Endodermal cell (in vitro differentiated cells): ENCODE measurements around the gene NEDD8. TPM values are rescaled to one million over a fixed set of nuclear protein-coding genes. Genes with fewer than 3 reads are reported as not detected.

Experiments used
- DNase-seq: peaks from one replicate; pipeline ENCODE4 v3.0.0-alpha.2; 2017
- H3K27ac ChIP-seq: 2 replicates; pipeline ENCODE4 v1.5.1; 2013; ENCODE audit warnings: mild to moderate bottlenecking, low read depth, low read length, moderate library complexity
- H3K27me3 ChIP-seq: 2 replicates; pipeline ENCODE4 v1.6.1; 2013; ENCODE audit warnings: mild to moderate bottlenecking, low read length, moderate library complexity; ENCODE audit not compliant: insufficient read depth, control insufficient read depth, poor library complexity, severe bottlenecking
- H3K36me3 ChIP-seq: 2 replicates; pipeline ENCODE4 v1.7.0; 2013; ENCODE audit warnings: mild to moderate bottlenecking, low read length, moderate library complexity; ENCODE audit not compliant: control insufficient read depth, insufficient read depth
- H3K4me1 ChIP-seq: one replicate; pipeline ENCODE4 v1.7.0; 2013; ENCODE audit warnings: low read length; ENCODE audit not compliant: control insufficient read depth, insufficient read depth
- H3K4me3 ChIP-seq: 2 replicates; pipeline ENCODE4 v1.5.1; 2013; ENCODE audit warnings: mild to moderate bottlenecking, low read length, moderate library complexity
- H3K9ac ChIP-seq: 2 replicates; pipeline ENCODE4 v1.6.1; 2013; ENCODE audit warnings: mild to moderate bottlenecking, low read length, moderate library complexity; ENCODE audit not compliant: poor library complexity, severe bottlenecking; ENCODE audit errors: extremely low read depth
- H3K9me3 ChIP-seq: 2 replicates; pipeline ENCODE4 v1.6.1; 2013; ENCODE audit warnings: mild to moderate bottlenecking, low read length, moderate library complexity; ENCODE audit not compliant: control insufficient read depth
- H3K27ac Mint-ChIP-seq: 2 replicates; pipeline ENCODE4 v1.8.0; 2020; ENCODE audit warnings: mixed read lengths
- H3K27me3 Mint-ChIP-seq: 2 replicates; pipeline ENCODE4 v1.8.0; 2021; ENCODE audit warnings: mild to moderate bottlenecking, mixed read lengths; ENCODE audit not compliant: insufficient read depth
- H3K36me3 Mint-ChIP-seq: 2 replicates; pipeline ENCODE4 v1.8.0; 2020; ENCODE audit warnings: low read depth, mixed read lengths
- H3K4me1 Mint-ChIP-seq: 2 replicates; pipeline ENCODE4 v1.8.0; 2020; ENCODE audit warnings: mixed read lengths
- H3K4me3 Mint-ChIP-seq: 2 replicates; pipeline ENCODE4 v1.8.0; 2020; ENCODE audit warnings: mild to moderate bottlenecking, moderate library complexity, mixed read lengths
- H3K9me3 Mint-ChIP-seq: 2 replicates; pipeline ENCODE4 v1.8.0; 2020; ENCODE audit warnings: mild to moderate bottlenecking, mixed read lengths
- CTCF ChIP-seq: fragments of 200-600 bp; sonication (generic); conservative IDR thresholded peaks from 2 replicates; pipeline ENCODE4 v1.5.0; 2021; ENCODE audit warnings: antibody characterized with exemption, mild to moderate bottlenecking
- WGBS, 2 experiments: methylation state at CpG; one replicate each; pipeline versions ENCODE4 v1.1.5 to v1.1.7; 2013; ENCODE audit warnings: missing lambda C conversion rate in 2 of 2, mixed read lengths in 1 of 2; ENCODE audit not compliant: insufficient coverage in 1 of 2, insufficient read length in 1 of 2; 5-methylcytosine and 5-hydroxymethylcytosine counted together
- total RNA-seq, 2 donors: library from RNA; stranded (reverse); fragmentation: NEBNext Ultra II Directional in 1 of 2; extraction: Animal tissue kit (Norgen Biotek cat#: 25700) in 1 of 2; gene quantifications; 2 replicates in 1 of 2; 3 replicates in 1 of 2; pipeline ENCODE4 v1.2.1, GENCODE V29; 2021

NEDD8 gene
- total RNA-seq, 2 donors from 2014 or later, result 210 to 267 TPM

GRCh38 chr14:24238527-24239037 lies 6.4 kb upstream of the NEDD8 start:
- H3K9ac ChIP-seq, result no peak overlapping the region
- peaks cover 3% of the 10 kb centered on the region for H3K4me1 ChIP-seq
- Mint-ChIP-seq H3K36me3 (peaks cover 53% of the 10 kb centered on the region), H3K4me1 (peaks cover 2% of the 10 kb centered on the region), H3K27ac (peak overlapping the region; percentile 10), H3K9me3 (no peaks in the 10 kb centered on the region), H3K27me3 (no peaks in the 10 kb centered on the region), H3K4me3 (no peak overlapping the region)
- peaks cover 59% of the 10 kb centered on the region for H3K36me3 ChIP-seq
- DNase-seq, result peak; percentile 4
- no peak overlapping the region for H3K4me3 ChIP-seq
- no peaks in the 10 kb centered on the region for H3K9me3 ChIP-seq
- H3K27ac ChIP-seq, result no peak overlapping the region
- no peak for TF ChIP-seq CTCF
- 94 to 100% methylated on average over 5 of the region's 5 CpGs for WGBS, 2 experiments
- H3K27me3 ChIP-seq, result no peaks in the 10 kb centered on the region

GRCh38 chr14:24238123-24238522 lies 6.0 kb upstream of the NEDD8 start:
- no peak overlapping the region for H3K27ac ChIP-seq

GRCh38 chr14:24237463-24237955 lies 5.3 kb upstream of the NEDD8 start:
- no peak overlapping the region for H3K9ac ChIP-seq
- no peak for TF ChIP-seq CTCF
- H3K27ac Mint-ChIP-seq, result no peak overlapping the region
- H3K27me3 ChIP-seq, result no peaks in the 10 kb centered on the region
- DNase-seq, result peak; percentile 13
- H3K36me3 ChIP-seq, result peaks cover 59% of the 10 kb centered on the region
- H3K4me1 ChIP-seq, result peaks cover 8% of the 10 kb centered on the region
- no peak overlapping the region for H3K4me3 ChIP-seq
- peaks cover 11% of the 10 kb centered on the region for H3K4me1 Mint-ChIP-seq
- H3K27ac ChIP-seq, result no peak overlapping the region
- no peaks in the 10 kb centered on the region for H3K9me3 Mint-ChIP-seq
- H3K36me3 Mint-ChIP-seq, result peaks cover 53% of the 10 kb centered on the region
- no peaks in the 10 kb centered on the region for H3K9me3 ChIP-seq
- 97 to 100% methylated on average over 2 of the region's 2 CpGs for WGBS, 2 experiments
- H3K4me3 Mint-ChIP-seq, result no peak overlapping the region
- H3K27me3 Mint-ChIP-seq, result no peaks in the 10 kb centered on the region

More at GRCh38 chr14:24238123-24238522, 6.0 kb upstream of the NEDD8 start:
- H3K4me3 Mint-ChIP-seq, result no peak overlapping the region
- 86 to 100% methylated on average over 2 to 5 of the region's 5 CpGs for WGBS, 2 experiments
- no peak overlapping the region for H3K27ac Mint-ChIP-seq
- Histone ChIP-seq H3K4me3 (no peak overlapping the region), H3K9me3 (no peaks in the 10 kb centered on the region), H3K9ac (no peak overlapping the region), H3K4me1 (peaks cover 7% of the 10 kb centered on the region), H3K27me3 (no peaks in the 10 kb centered on the region), H3K36me3 (peaks cover 59% of the 10 kb centered on the region)
- peaks cover 53% of the 10 kb centered on the region for H3K36me3 Mint-ChIP-seq
- TF ChIP-seq CTCF, result no peak
- no peaks in the 10 kb centered on the region for H3K9me3 Mint-ChIP-seq
- H3K27me3 Mint-ChIP-seq, result no peaks in the 10 kb centered on the region
- H3K4me1 Mint-ChIP-seq, result peaks cover 7% of the 10 kb centered on the region
- DNase-seq, result peak; percentile 18
